ENCODE data around the gene GAD1. TPM values are rescaled to one million over a fixed set of nuclear protein-coding genes. Genes with fewer than 3 reads are reported as not detected.
A peak's percentile ranks its signal among the peaks of the same experiment; 100 is the strongest.

The GAD1 gene
- total and polyA plus RNA-seq, 3 donors from 2014 or later = 8.5 to 46.0 (median 12.5) TPM

- Histone ChIP-seq H3K27ac (no peak overlapping the region), H3K4me3 (no peak overlapping the region), H3K27me3 (no peaks in the 10 kb centered on the region), H3K9me3 (no peaks in the 10 kb centered on the region), H3K4me1 (peaks cover 27% of the 10 kb centered on the region), H3K36me3 (ENCODE audit: low read depth, missing control alignments) (no peaks in the 10 kb centered on the region)
- no peak for TF ChIP-seq POLR2A (IDR thresholded peaks at IDR 0.05)
- TF ChIP-seq, protein P1, sequence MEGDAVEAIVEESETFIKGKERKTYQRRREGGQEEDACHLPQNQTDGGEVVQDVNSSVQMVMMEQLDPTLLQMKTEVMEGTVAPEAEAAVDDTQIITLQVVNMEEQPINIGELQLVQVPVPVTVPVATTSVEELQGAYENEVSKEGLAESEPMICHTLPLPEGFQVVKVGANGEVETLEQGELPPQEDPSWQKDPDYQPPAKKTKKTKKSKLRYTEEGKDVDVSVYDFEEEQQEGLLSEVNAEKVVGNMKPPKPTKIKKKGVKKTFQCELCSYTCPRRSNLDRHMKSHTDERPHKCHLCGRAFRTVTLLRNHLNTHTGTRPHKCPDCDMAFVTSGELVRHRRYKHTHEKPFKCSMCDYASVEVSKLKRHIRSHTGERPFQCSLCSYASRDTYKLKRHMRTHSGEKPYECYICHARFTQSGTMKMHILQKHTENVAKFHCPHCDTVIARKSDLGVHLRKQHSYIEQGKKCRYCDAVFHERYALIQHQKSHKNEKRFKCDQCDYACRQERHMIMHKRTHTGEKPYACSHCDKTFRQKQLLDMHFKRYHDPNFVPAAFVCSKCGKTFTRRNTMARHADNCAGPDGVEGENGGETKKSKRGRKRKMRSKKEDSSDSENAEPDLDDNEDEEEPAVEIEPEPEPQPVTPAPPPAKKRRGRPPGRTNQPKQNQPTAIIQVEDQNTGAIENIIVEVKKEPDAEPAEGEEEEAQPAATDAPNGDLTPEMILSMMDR (IDR thresholded peaks at IDR 0.05) = no peak
- intact Hi-C loops (cut with DNase I; ENCODE audit: low total_unique reads) = loop anchor here (10.0 kb wide), 1 partner anchor 439 kb away; no protein-coding TSS in a partner anchor
- 7 to 10% methylated on average over 40 to 41 of the region's 41 CpGs for WGBS, 2 donors
- DNase-seq = peak; percentile 57
Observed at GRCh38 chr2:170813611-170814532, 2.8 kb upstream of the GAD1 start.

DNA sequence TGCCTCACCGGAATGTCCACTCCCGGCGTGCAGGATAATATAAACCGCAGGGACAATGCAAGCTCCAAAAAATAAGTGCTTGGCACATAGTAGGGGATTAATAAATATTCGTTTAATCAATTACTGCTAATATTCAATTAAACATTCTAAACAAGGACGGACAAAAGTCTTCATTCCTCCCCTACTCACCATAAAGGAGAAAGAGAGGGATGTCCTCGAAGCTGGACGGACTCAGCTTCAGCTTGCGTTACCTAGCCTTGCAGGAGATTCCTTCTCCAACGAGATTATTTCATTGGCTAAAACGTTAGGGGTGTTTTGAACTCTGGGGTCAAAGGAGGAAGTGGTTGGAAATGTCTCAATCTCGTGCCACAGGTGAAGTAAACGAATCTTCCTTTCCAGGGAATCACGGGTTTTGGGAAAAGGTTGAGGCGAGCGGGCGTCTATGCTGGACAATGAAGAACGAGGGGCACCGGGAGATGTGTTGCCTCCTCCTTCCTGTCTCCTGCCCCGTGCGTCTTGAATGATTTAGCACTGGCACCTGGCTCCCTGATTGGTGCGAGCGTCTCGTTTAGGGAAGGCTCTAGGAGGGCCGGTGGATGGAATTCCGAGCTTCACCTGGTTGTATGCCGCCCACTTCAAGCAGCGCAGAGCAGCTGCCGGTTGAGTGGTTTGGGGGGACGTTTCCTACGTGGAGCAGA, 2.0 kb upstream of the GAD1 start:
- 13 to 14% methylated on average over 25 to 30 of the region's 31 CpGs for WGBS, 2 donors
- H3K9me3 ChIP-seq = no peaks in the 10 kb centered on the region
- H3K27ac ChIP-seq = no peak overlapping the region
- H3K27me3 ChIP-seq = no peaks in the 10 kb centered on the region
- no peak for DNase-seq
- no peak overlapping the region for H3K4me3 ChIP-seq
- TF ChIP-seq, protein P1 (IDR thresholded peaks at IDR 0.05) = no peak
- TF ChIP-seq POLR2A (IDR thresholded peaks at IDR 0.05) = no peak
- H3K4me1 ChIP-seq = peaks cover 28% of the 10 kb centered on the region
- intact Hi-C loops (cut with DNase I; ENCODE audit: low total_unique reads) = loop anchor here (10.0 kb wide), 1 partner anchor 440 kb away; no protein-coding TSS in a partner anchor
- H3K36me3 ChIP-seq (ENCODE audit: low read depth, missing control alignments) = no peaks in the 10 kb centered on the region

DNA sequence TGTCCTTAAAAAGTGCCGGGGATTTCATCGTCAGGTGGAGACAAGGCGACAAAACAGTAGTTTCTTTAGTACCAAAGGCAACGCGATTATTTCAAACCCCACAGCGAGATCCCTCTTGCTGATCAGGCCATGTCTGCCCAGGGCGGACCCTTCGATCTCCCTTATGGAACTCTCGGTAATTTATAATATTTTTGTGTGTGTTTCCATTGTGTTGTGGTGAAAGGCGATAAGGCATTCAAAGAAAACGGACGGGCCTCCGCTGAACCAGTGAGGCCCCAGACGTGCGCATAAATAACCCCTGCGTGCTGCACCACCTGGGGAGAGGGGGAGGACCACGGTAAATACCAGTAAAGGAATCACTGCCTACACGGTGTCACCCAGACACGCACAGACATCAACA, 1.4 kb upstream of the GAD1 start:
- H3K4me3 ChIP-seq = peak overlapping the region in 1 of 2 donors; percentile 67
- H3K27me3 ChIP-seq = no peaks in the 10 kb centered on the region
- intact Hi-C loops (cut with DNase I; ENCODE audit: low total_unique reads) = loop anchor here (10.0 kb wide), 1 partner anchor 441 kb away; no protein-coding TSS in a partner anchor
- H3K9me3 ChIP-seq = no peaks in the 10 kb centered on the region
- H3K36me3 ChIP-seq (ENCODE audit: low read depth, missing control alignments) = no peaks in the 10 kb centered on the region
- no peak overlapping the region for H3K27ac ChIP-seq
- no peak for DNase-seq
- WGBS, 2 donors = 3 to 8% methylated on average over 18 to 19 of the region's 19 CpGs
- peaks cover 34% of the 10 kb centered on the region for H3K4me1 ChIP-seq
- no peak for TF ChIP-seq POLR2A (IDR thresholded peaks at IDR 0.05)
- TF ChIP-seq, protein P1 (IDR thresholded peaks at IDR 0.05) = no peak

DNA sequence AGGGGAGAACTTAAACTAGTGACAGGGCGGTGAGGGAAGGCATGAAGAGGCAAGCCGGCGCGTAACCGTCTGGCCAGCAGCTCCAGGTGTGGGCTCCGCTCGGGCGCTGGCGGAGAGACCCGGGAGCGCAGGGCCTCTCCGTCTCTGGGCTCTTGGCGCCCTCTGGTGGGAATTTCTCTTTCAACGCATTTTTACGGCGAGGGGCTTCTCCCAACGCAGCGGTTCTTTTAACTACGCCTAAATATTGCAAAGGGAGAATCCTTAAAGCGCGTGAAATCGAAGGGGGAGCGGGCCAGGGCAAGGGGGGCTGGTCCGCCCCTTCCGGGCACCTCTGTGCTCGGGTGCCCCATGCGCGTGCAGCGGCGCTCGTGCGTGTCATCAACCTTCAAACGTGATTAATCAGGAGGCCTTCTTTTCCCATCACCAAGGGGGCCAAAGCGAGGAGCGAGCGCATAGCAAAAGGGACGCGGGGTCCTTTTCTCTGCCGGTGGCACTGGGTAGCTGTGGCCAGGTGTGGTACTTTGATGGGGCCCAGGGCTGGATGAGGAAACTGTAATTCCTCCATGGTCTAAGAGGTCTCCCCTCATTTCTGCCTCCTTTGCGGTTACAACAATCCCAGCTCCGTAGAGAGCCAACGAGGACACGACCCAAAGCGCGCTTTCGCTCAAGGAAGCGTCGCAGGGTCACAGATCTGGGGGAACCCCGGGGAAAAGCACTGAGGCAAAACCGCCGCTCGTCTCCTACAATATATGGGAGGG, 762 bp upstream of the GAD1 start:
- Histone ChIP-seq H3K4me1 (peaks cover 40% of the 10 kb centered on the region), H3K27me3 (no peaks in the 10 kb centered on the region)
- peak; percentile 81 for DNase-seq

More for the DNA sequence above, 762 bp upstream of the GAD1 start:
- peak overlapping the region; percentile 13 to 67 for H3K4me3 ChIP-seq
- TF ChIP-seq, protein P1 (IDR thresholded peaks at IDR 0.05) = peak; percentile 54 to 77 (median 76)
- no peak for TF ChIP-seq POLR2A (IDR thresholded peaks at IDR 0.05)
- no peaks in the 10 kb centered on the region for H3K36me3 ChIP-seq (ENCODE audit: low read depth, missing control alignments)
- intact Hi-C loops (cut with DNase I; ENCODE audit: low total_unique reads) = loop anchor here (10.0 kb wide), 1 partner anchor 441 kb away; no protein-coding TSS in a partner anchor
- H3K9me3 ChIP-seq = no peaks in the 10 kb centered on the region
- 1 to 2% methylated on average over 45 to 52 of the region's 52 CpGs for WGBS, 2 donors
- no peak overlapping the region for H3K27ac ChIP-seq

Data from testis (tissue), 3 donors.